OCI-LY7 (cell line): Measurements from ENCODE around the gene SLX4IP.

ENCODE experiments used
- EZH2phosphoT487 ChIP-seq: fragments of 200-600 bp; sonication (generic); IDR thresholded peaks from 2 replicates; pipeline ENCODE4 v1.6.1; 2018; ENCODE audit warnings: low read depth, borderline replicate concordance, mild to moderate bottlenecking, mixed run types, antibody characterized with exemption, low read length, moderate library complexity, mixed read lengths
- TF ChIP-seq, protein P1 (sequence below): fragments of 200-600 bp; sonication (generic); conservative IDR thresholded peaks from 2 replicates; pipeline ENCODE4 v1.5.1; 2014; ENCODE audit warnings: mild to moderate bottlenecking, antibody characterized with exemption, low read length, moderate library complexity, mixed read lengths

DNA sequence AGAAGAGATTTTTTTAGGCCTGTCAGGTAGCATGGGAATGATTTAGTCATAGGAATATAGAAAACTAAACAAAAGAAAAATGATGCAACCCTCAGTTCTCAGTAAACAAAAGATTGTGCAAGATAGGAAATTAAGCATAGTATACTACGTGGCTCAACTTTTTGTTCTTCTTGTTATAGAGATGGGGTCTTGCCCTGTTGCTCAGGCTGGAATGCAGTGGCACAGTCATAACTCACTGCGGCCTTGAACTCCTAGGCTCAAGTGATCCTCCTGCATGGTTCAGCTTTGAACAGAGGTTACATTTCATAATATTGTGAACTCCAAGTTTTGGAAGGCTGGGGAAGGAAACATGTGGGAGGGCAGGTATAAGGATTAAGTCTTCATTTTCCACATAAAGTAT, 28.5 kb downstream of the SLX4IP start:
- TF ChIP-seq, protein P1, sequence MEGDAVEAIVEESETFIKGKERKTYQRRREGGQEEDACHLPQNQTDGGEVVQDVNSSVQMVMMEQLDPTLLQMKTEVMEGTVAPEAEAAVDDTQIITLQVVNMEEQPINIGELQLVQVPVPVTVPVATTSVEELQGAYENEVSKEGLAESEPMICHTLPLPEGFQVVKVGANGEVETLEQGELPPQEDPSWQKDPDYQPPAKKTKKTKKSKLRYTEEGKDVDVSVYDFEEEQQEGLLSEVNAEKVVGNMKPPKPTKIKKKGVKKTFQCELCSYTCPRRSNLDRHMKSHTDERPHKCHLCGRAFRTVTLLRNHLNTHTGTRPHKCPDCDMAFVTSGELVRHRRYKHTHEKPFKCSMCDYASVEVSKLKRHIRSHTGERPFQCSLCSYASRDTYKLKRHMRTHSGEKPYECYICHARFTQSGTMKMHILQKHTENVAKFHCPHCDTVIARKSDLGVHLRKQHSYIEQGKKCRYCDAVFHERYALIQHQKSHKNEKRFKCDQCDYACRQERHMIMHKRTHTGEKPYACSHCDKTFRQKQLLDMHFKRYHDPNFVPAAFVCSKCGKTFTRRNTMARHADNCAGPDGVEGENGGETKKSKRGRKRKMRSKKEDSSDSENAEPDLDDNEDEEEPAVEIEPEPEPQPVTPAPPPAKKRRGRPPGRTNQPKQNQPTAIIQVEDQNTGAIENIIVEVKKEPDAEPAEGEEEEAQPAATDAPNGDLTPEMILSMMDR = no peak
- TF ChIP-seq EZH2phosphoT487 = no peak
